ENCODE results near the gene TMEM214. TPM values are rescaled to one million over a fixed set of nuclear protein-coding genes. Genes with fewer than 3 reads are reported as not detected.

The TMEM214 gene
- total and polyA plus RNA-seq, 2 of the 8 experiments (the other 6 are each of a cell fraction or from before 2014, with no cell fraction given) = 49.7 to 71.0 TPM

DNA sequence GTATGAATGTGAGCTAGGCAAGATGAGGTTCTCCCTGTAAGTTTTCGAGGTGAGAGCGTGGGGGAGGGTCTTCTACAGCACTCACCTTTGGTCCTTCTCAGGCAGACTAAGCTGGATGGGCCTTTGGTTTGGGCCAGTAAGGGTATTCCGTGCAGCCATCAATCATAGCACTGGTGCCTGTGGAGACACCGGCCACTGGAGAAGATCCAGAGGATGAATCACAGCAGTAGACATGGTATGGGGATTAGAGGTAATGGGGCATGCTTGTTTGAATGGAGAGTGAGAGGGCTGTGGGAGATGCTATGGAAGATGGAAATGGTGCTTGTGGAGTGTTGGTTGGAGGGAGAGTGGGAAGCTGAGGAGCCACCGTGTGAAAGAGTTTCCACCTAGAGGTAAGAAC is 46.2 kb upstream of the TMEM214 start:
- Histone ChIP-seq H3K79me1 (ENCODE audit: low read depth, low read length) (no peaks in the 10 kb centered on the region), H3K14ac (ENCODE audit: insufficient read length) (no peak overlapping the region), H2BK5ac (ENCODE audit: low read depth, low read length) (no peak overlapping the region), H2BK120ac (replicated peaks; ENCODE audit: low read depth, low read length) (no peak overlapping the region), H3K56ac (replicated peaks; ENCODE audit: insufficient read length, low read depth, low read length) (no peak overlapping the region), H3K18ac (ENCODE audit: extremely low read depth, low read length) (no peak overlapping the region), H3K4me2 (ENCODE audit: insufficient read depth in 1 of 2, low read depth in 2 of 2, low read length in 2 of 2) (no peak overlapping the region), H3K27ac (ENCODE audit: low read depth, low read length) (no peak overlapping the region), H3K4me1 (replicated peaks in 1 of 4; ENCODE audit: control insufficient read depth in 3 of 4, insufficient read depth in 4 of 4, low read length in 3 of 4) (no peaks in the 10 kb centered on the region), H4K5ac (ENCODE audit: insufficient read length, low read depth, low read length) (no peak overlapping the region), H3K36me3 (ENCODE audit: control insufficient read depth in 2 of 4, insufficient read depth in 4 of 4, low read length in 3 of 4) (no peaks in the 10 kb centered on the region), H2AFZ (ENCODE audit: low read length) (no peak overlapping the region), H4K8ac (ENCODE audit: extremely low read depth, insufficient read depth, low read length) (no peak overlapping the region), H3K4ac (replicated peaks; ENCODE audit: insufficient read length, low read depth, low read length) (no peak overlapping the region), H3K79me2 (ENCODE audit: control insufficient read depth in 1 of 2, insufficient read depth in 2 of 2, low read length in 2 of 2) (no peaks in the 10 kb centered on the region), H3K9ac (replicated peaks in 1 of 4; ENCODE audit: extremely low read depth in 1 of 4, low read depth in 3 of 4, low read length in 3 of 4) (no peak overlapping the region), H3K9me3 (ENCODE audit: insufficient read depth in 2 of 2, low read depth in 1 of 2, low read length in 1 of 2) (no peaks in the 10 kb centered on the region), H2BK15ac (ENCODE audit: low read length) (no peak overlapping the region), H3K27me3 (replicated peaks in 1 of 4; ENCODE audit: control insufficient read depth in 3 of 4, extremely low read depth in 1 of 4, insufficient read depth in 3 of 4, low read length in 3 of 4) (no peaks in the 10 kb centered on the region), H2BK20ac (ENCODE audit: low read length) (no peak overlapping the region), H4K20me1 (replicated peaks in 1 of 2; ENCODE audit: control insufficient read depth in 1 of 2, insufficient read depth in 2 of 2, low read length in 2 of 2) (no peaks in the 10 kb centered on the region), H2AK5ac (ENCODE audit: low read depth, low read length) (no peak overlapping the region), H2BK12ac (ENCODE audit: low read depth, low read length) (no peak overlapping the region), H3K23me2 (ENCODE audit: low read depth, low read length) (no peaks in the 10 kb centered on the region; the same call in 1 of the 2 replicates), H3K23ac (ENCODE audit: insufficient read length) (no peak overlapping the region), H4K91ac (replicated peaks; ENCODE audit: insufficient read length, low read length) (no peak overlapping the region), H3K4me3 (ENCODE audit: extremely low read depth in 1 of 4, insufficient read depth in 2 of 4, low read depth in 3 of 4, low read length in 4 of 4) (no peak overlapping the region)
- no peak for FAIRE-seq
- no peak for TF ChIP-seq GTF2F1 (IDR thresholded peaks at IDR 0.05; ENCODE audit: borderline replicate concordance, low read depth, low read length)
- TF ChIP-seq, protein P1, sequence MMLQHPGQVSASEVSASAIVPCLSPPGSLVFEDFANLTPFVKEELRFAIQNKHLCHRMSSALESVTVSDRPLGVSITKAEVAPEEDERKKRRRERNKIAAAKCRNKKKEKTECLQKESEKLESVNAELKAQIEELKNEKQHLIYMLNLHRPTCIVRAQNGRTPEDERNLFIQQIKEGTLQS (IDR thresholded peaks at IDR 0.05; ENCODE audit: insufficient read depth, low read depth, low read length) = no peak
- no peak for TF ChIP-seq SIN3A (conservative IDR thresholded peaks at IDR 0.05 in 1 of 2, IDR thresholded peaks at IDR 0.05 in 1 of 2; ENCODE audit: low read depth in 1 of 2, low read length in 2 of 2)
- TF ChIP-seq SUZ12 (IDR thresholded peaks at IDR 0.05; ENCODE audit: low read length) = no peak
- no peak for TF ChIP-seq CBX5 (IDR thresholded peaks at IDR 0.05; ENCODE audit: low read depth, low read length)
- no peak for TF ChIP-seq RAD21 (IDR thresholded peaks at IDR 0.05 in 1 of 2, conservative IDR thresholded peaks at IDR 0.05 in 1 of 2; ENCODE audit: low read depth in 2 of 2, low read length in 2 of 2)
- no peak for TF ChIP-seq EZH2 (IDR thresholded peaks at IDR 0.05; ENCODE audit: low read depth, low read length, severe bottlenecking)
- no peak for TF ChIP-seq TCF12 (IDR thresholded peaks at IDR 0.05; ENCODE audit: low read depth, low read length)
- no peak for TF ChIP-seq TBP (IDR thresholded peaks at IDR 0.05; ENCODE audit: low read depth, low read length)
- no peak for TF ChIP-seq NANOG (IDR thresholded peaks at IDR 0.05; ENCODE audit: insufficient read depth, low read depth, low read length, poor library complexity, severe bottlenecking)
- POLR2A ChIA-PET (ENCODE audit: partially characterized antibody) = interaction anchor here (1.1 to 1.5 kb wide), 2 partner anchors 10 to 17 kb away, joined by 3 read pairs; no protein-coding TSS in a partner anchor
- DNase-seq (ENCODE audit: low read depth in 1 of 2, low spot score in 2 of 2) = no peak
- WGBS, 2 experiments (ENCODE audit: extremely low coverage in 1 of 2, insufficient coverage in 1 of 2, insufficient read length in 1 of 2, insufficient replicate concordance in 2 of 2, low coverage in 1 of 2, low lambda C conversion rate in 2 of 2, missing lambda C conversion rate in 1 of 2) = 90% methylated on average over 5 of the region's 5 CpGs; no CpG with 5 or more reads in 1 of the 2 experiments
- CTCF ChIA-PET (ENCODE audit: partially characterized antibody) = interaction anchor here (0.8 to 1.8 kb wide), 4 partner anchors 11 to 147 kb away, joined by 3 to 5 read pairs (median 4); no protein-coding TSS in a partner anchor

Data from H1 (cell line).